Small intestine (tissue), 7 donors: ENCODE measurements around the gene SLC26A4. TPM values are rescaled to one million over a fixed set of nuclear protein-coding genes. Genes with fewer than 3 reads are reported as not detected.
A peak's percentile ranks its signal among the peaks of the same experiment; 100 is the strongest.

Experiments
- DNase-seq, 2 donors: peaks; one replicate each; pipeline versions ENCODE4 v3.0.0 to v3.0.0-alpha.2; 2013
- FAIRE-seq: peaks from 2 replicates; lab custom pipeline; 2012; peaks lifted over from hg19 to GRCh38; lab: Jason Lieb, UNC
- H3K27ac ChIP-seq, 3 donors: one replicate each; pipeline ENCODE4 v1.5.1; 2013; ENCODE audit warnings: low read length in 2 of 3, mild to moderate bottlenecking in 2 of 3, control low read depth in 1 of 3, inconsistent platforms in 1 of 3, low read depth in 1 of 3, moderate library complexity in 1 of 3
- H3K27me3 ChIP-seq, 3 donors: one replicate each; pipeline ENCODE4 v1.6.1; 2013; ENCODE audit warnings: low read length in 3 of 3, inconsistent platforms in 1 of 3; ENCODE audit not compliant: control insufficient read depth in 3 of 3, insufficient read depth in 3 of 3
- H3K36me3 ChIP-seq, 3 donors: one replicate each; pipeline ENCODE4 v1.6.1; 2013; ENCODE audit warnings: low read length in 3 of 3, inconsistent platforms in 1 of 3, low read depth in 1 of 3, mild to moderate bottlenecking in 1 of 3, moderate library complexity in 1 of 3; ENCODE audit not compliant: control insufficient read depth in 3 of 3, insufficient read depth in 2 of 3
- H3K4me1 ChIP-seq, 3 donors: one replicate each; pipeline ENCODE4 v1.6.1; 2013; ENCODE audit warnings: low read length in 2 of 3, inconsistent platforms in 1 of 3, low read depth in 1 of 3, mild to moderate bottlenecking in 1 of 3, moderate library complexity in 1 of 3; ENCODE audit not compliant: control insufficient read depth in 3 of 3, insufficient read depth in 2 of 3
- H3K4me3 ChIP-seq, 3 donors: one replicate each; pipeline ENCODE4 v1.5.1; 2013; ENCODE audit warnings: low read length in 3 of 3, control low read depth in 1 of 3, inconsistent platforms in 1 of 3, low read depth in 1 of 3, mild to moderate bottlenecking in 1 of 3, moderate library complexity in 1 of 3
- H3K9me3 ChIP-seq, 2 donors: one replicate each; pipeline ENCODE4 v1.6.1; 2013; ENCODE audit warnings: low read depth in 1 of 2, low read length in 1 of 2; ENCODE audit not compliant: control insufficient read depth in 2 of 2, insufficient read depth in 1 of 2
- WGBS, 3 donors: extraction: QIAGEN DNeasy Blood & Tissue Kit; methylation state at CpG; one replicate each; pipeline ENCODE4 v1.1.7; 2013; 5-methylcytosine and 5-hydroxymethylcytosine counted together
- polyA plus RNA-seq, 4 donors: library from polyadenylated mRNA; stranded (reverse) in 3 of 4; unstranded in 1 of 4; fragments of 200-250 nt in 3 of 4; fragments of 120-200 nt in 1 of 4; gene quantifications; one replicate each; pipeline versions ENCODE4 v1.2.1 to v1.2.3, GENCODE V29; 2013
- donor health status: healthy with polysubstance abuse.
- donor health status: control.
- donor health status: control.
- donor health status: Bipolar disorder and iron deficiency.
- donor health status: healthy.

Gene SLC26A4
- polyA plus RNA-seq, 4 donors, result 0.18 to 0.30 TPM; not detected in 2

- no peak for DNase-seq
- no peak for FAIRE-seq
- Histone ChIP-seq H3K9me3 (no peaks in the 10 kb centered on the region), H3K36me3 (no peaks in the 10 kb centered on the region), H3K27me3 (peaks cover 3 to 60% (median 25%) of the 10 kb centered on the region in 3 donors), H3K27ac (no peak overlapping the region), H3K4me1 (peaks cover 2 to 9% (median 5%) of the 10 kb centered on the region in 3 donors), H3K4me3 (no peak overlapping the region)
- 75 to 84% (median 80%) methylated on average over 4 of the region's 4 CpGs for WGBS, 3 donors
Observed at GRCh38 chr7:107663196-107663595, 2.6 kb downstream of the SLC26A4 start.

- Histone ChIP-seq H3K27me3 (peaks cover 3 to 33% (median 8%) of the 10 kb centered on the region in 3 donors), H3K4me1 (peaks cover 0 to 3% (median 0%) of the 10 kb centered on the region in 3 donors), H3K36me3 (no peaks in the 10 kb centered on the region), H3K9me3 (no peaks in the 10 kb centered on the region), H3K4me3 (no peak overlapping the region), H3K27ac (no peak overlapping the region)
- FAIRE-seq (no peak), DNase-seq (no peak)
- WGBS, 3 donors, result 86 to 96% (median 91%) methylated on average over 1 of the region's 1 CpG
Observed at GRCh38 chr7:107666790-107667189, 6.2 kb downstream of the SLC26A4 start.

- DNase-seq (no peak), FAIRE-seq (no peak)
- no peaks in the 10 kb centered on the region for H3K36me3 ChIP-seq
- no peak overlapping the region for H3K27ac ChIP-seq
- no peaks in the 10 kb centered on the region for H3K4me1 ChIP-seq
- peaks cover 0 to 28% (median 4%) of the 10 kb centered on the region in 3 donors for H3K27me3 ChIP-seq
- no peak overlapping the region for H3K4me3 ChIP-seq
- WGBS, 3 donors, result 84 to 87% (median 86%) methylated on average over 3 of the region's 3 CpGs
- no peaks in the 10 kb centered on the region for H3K9me3 ChIP-seq
Observed at GRCh38 chr7:107667341-107667740, 6.7 kb downstream of the SLC26A4 start.

GRCh38 chr7:107668296-107668695 lies 7.7 kb downstream of the SLC26A4 start:
- no peaks in the 10 kb centered on the region for H3K36me3 ChIP-seq

GRCh38 chr7:107672183-107672582 lies 11.6 kb downstream of the SLC26A4 start:
- H3K4me1 ChIP-seq, result no peaks in the 10 kb centered on the region
- no peaks in the 10 kb centered on the region for H3K9me3 ChIP-seq
- WGBS, 3 donors, result 84 to 93% (median 89%) methylated on average over 3 of the region's 3 CpGs
- no peak for DNase-seq
- H3K27ac ChIP-seq, result no peak overlapping the region
- no peak overlapping the region for H3K4me3 ChIP-seq
- no peaks in the 10 kb centered on the region for H3K36me3 ChIP-seq
- peaks cover 0 to 8% (median 0%) of the 10 kb centered on the region in 3 donors for H3K27me3 ChIP-seq
- no peak for FAIRE-seq

More at GRCh38 chr7:107668296-107668695, 7.7 kb downstream of the SLC26A4 start:
- Histone ChIP-seq H3K27me3 (peaks cover 0 to 25% (median 2%) of the 10 kb centered on the region in 3 donors), H3K27ac (no peak overlapping the region), H3K4me1 (no peaks in the 10 kb centered on the region), H3K9me3 (no peaks in the 10 kb centered on the region), H3K4me3 (no peak overlapping the region)
- 84 to 89% (median 88%) methylated on average over 4 of the region's 4 CpGs for WGBS, 3 donors
- DNase-seq, result no peak
- no peak for FAIRE-seq

GRCh38 chr7:107676249-107676648 lies 15.6 kb downstream of the SLC26A4 start:
- H3K4me3 ChIP-seq, result no peak overlapping the region
- DNase-seq (no peak), FAIRE-seq (no peak)
- no peaks in the 10 kb centered on the region for H3K9me3 ChIP-seq
- no peaks in the 10 kb centered on the region for H3K36me3 ChIP-seq
- 51 to 63% (median 52%) methylated on average over 2 of the region's 2 CpGs for WGBS, 3 donors
- H3K4me1 ChIP-seq, result no peaks in the 10 kb centered on the region
- no peak overlapping the region for H3K27ac ChIP-seq
- no peaks in the 10 kb centered on the region for H3K27me3 ChIP-seq

- Histone ChIP-seq H3K27me3 (no peaks in the 10 kb centered on the region), H3K27ac (no peak overlapping the region), H3K9me3 (no peaks in the 10 kb centered on the region), H3K4me3 (no peak overlapping the region), H3K4me1 (no peaks in the 10 kb centered on the region), H3K36me3 (no peaks in the 10 kb centered on the region)
- no peak for FAIRE-seq
- WGBS, 3 donors, result 85 to 91% (median 89%) methylated on average over 1 of the region's 1 CpG
- no peak for DNase-seq
Observed at GRCh38 chr7:107678110-107678753, 17.6 kb downstream of the SLC26A4 start.

- no peak for DNase-seq
- H3K36me3 ChIP-seq, result no peaks in the 10 kb centered on the region
- WGBS, 3 donors, result 45 to 61% (median 56%) methylated on average over 1 of the region's 1 CpG
- no peaks in the 10 kb centered on the region for H3K27me3 ChIP-seq
- no peak for FAIRE-seq
- no peak overlapping the region for H3K27ac ChIP-seq
- H3K4me1 ChIP-seq, result no peaks in the 10 kb centered on the region
- H3K9me3 ChIP-seq, result no peaks in the 10 kb centered on the region
- no peak overlapping the region for H3K4me3 ChIP-seq
Observed at GRCh38 chr7:107680478-107680877, 19.9 kb downstream of the SLC26A4 start.

- Histone ChIP-seq H3K4me1 (no peaks in the 10 kb centered on the region), H3K9me3 (no peaks in the 10 kb centered on the region)
- 89 to 92% (median 89%) methylated on average over 5 of the region's 5 CpGs for WGBS, 3 donors
Observed at GRCh38 chr7:107682886-107683285, 22.3 kb downstream of the SLC26A4 start.

More at GRCh38 chr7:107682886-107683285, 22.3 kb downstream of the SLC26A4 start:
- Histone ChIP-seq H3K27ac (no peak overlapping the region), H3K4me3 (no peak overlapping the region), H3K36me3 (no peaks in the 10 kb centered on the region), H3K27me3 (no peaks in the 10 kb centered on the region)
- DNase-seq (no peak), FAIRE-seq (peak; percentile 47)
